Endothelial cell (in vitro differentiated cells): Measurements from ENCODE around the gene GOLT1A. TPM values are rescaled to one million over a fixed set of nuclear protein-coding genes. Genes with fewer than 3 reads are reported as not detected.
A peak's percentile ranks its signal among the peaks of the same experiment; 100 is the strongest.

Experiments
- DNase-seq: peaks from one replicate; pipeline ENCODE4 v3.0.0; 2021; ENCODE audit warnings: low spot score
- H3K27ac Mint-ChIP-seq: one replicate; pipeline ENCODE4 v1.8.0; 2021; ENCODE audit warnings: mixed read lengths, inconsistent platforms; ENCODE audit not compliant: unreplicated experiment
- H3K27me3 Mint-ChIP-seq: one replicate; pipeline ENCODE4 v1.8.0; 2021; ENCODE audit warnings: mild to moderate bottlenecking, moderate library complexity, mixed read lengths, inconsistent platforms; ENCODE audit not compliant: unreplicated experiment
- H3K36me3 Mint-ChIP-seq: one replicate; pipeline ENCODE4 v1.8.0; 2021; ENCODE audit warnings: mild to moderate bottlenecking, low read depth, mixed read lengths, inconsistent platforms; ENCODE audit not compliant: unreplicated experiment
- H3K4me1 Mint-ChIP-seq: one replicate; pipeline ENCODE4 v1.8.0; 2021; ENCODE audit warnings: mild to moderate bottlenecking, mixed read lengths, inconsistent platforms; ENCODE audit not compliant: unreplicated experiment
- H3K4me3 Mint-ChIP-seq: one replicate; pipeline ENCODE4 v1.8.0; 2021; ENCODE audit warnings: mild to moderate bottlenecking, mixed read lengths, inconsistent platforms; ENCODE audit not compliant: unreplicated experiment
- H3K9me3 Mint-ChIP-seq: one replicate; pipeline ENCODE4 v1.8.0; 2021; ENCODE audit warnings: mixed read lengths, inconsistent platforms; ENCODE audit not compliant: unreplicated experiment
- CTCF ChIP-seq: fragments of 200-600 bp; sonication (generic); IDR thresholded peaks from one replicate; pipeline ENCODE4 v1.5.0; 2021; ENCODE audit warnings: antibody characterized with exemption; ENCODE audit not compliant: unreplicated experiment
- total RNA-seq: library from RNA; stranded (reverse); fragmentation: NEBNext Ultra II Directional; extraction: Animal tissue kit (Norgen Biotek cat#: 25700); gene quantifications from one replicate; pipeline ENCODE4 v1.2.1, GENCODE V29; 2021; ENCODE audit not compliant: unreplicated experiment

The GOLT1A gene
- total RNA-seq, 1 donor from 2014 or later = 0.51 TPM

- Mint-ChIP-seq H3K36me3 (no peaks in the 10 kb centered on the region), H3K9me3 (no peaks in the 10 kb centered on the region)
Observed at GRCh38 chr1:204216880-204217647, 3.3 kb upstream of the GOLT1A start.

GRCh38 chr1:204216236-204216635 is 2.4 kb upstream of the GOLT1A start:
- Mint-ChIP-seq H3K36me3 (no peaks in the 10 kb centered on the region), H3K9me3 (no peaks in the 10 kb centered on the region), H3K27ac (no peak overlapping the region), H3K4me3 (no peak overlapping the region), H3K27me3 (peaks cover 1% of the 10 kb centered on the region), H3K4me1 (peaks cover 6% of the 10 kb centered on the region)
- no peak for DNase-seq
- no peak for TF ChIP-seq CTCF

More at GRCh38 chr1:204216880-204217647, 3.3 kb upstream of the GOLT1A start:
- no peak for DNase-seq
- Mint-ChIP-seq H3K4me3 (no peak overlapping the region), H3K27ac (no peak overlapping the region), H3K4me1 (peaks cover 6% of the 10 kb centered on the region), H3K27me3 (peaks cover 1% of the 10 kb centered on the region)
- TF ChIP-seq CTCF = no peak

GRCh38 chr1:204212715-204213114 is 1.1 kb downstream of the GOLT1A start:
- Mint-ChIP-seq H3K4me3 (no peak overlapping the region), H3K36me3 (no peaks in the 10 kb centered on the region), H3K27me3 (peaks cover 3% of the 10 kb centered on the region), H3K9me3 (no peaks in the 10 kb centered on the region), H3K4me1 (peaks cover 4% of the 10 kb centered on the region), H3K27ac (no peak overlapping the region)
- no peak for TF ChIP-seq CTCF
- no peak for DNase-seq

- Mint-ChIP-seq H3K4me3 (no peak overlapping the region), H3K9me3 (no peaks in the 10 kb centered on the region), H3K4me1 (peaks cover 6% of the 10 kb centered on the region), H3K27me3 (peaks cover 3% of the 10 kb centered on the region), H3K36me3 (no peaks in the 10 kb centered on the region), H3K27ac (no peak overlapping the region)
- TF ChIP-seq CTCF = no peak
- no peak for DNase-seq
Observed at GRCh38 chr1:204211046-204211445, 2.7 kb downstream of the GOLT1A start.

- peaks cover 5% of the 10 kb centered on the region for H3K4me1 Mint-ChIP-seq
- H3K9me3 Mint-ChIP-seq = no peaks in the 10 kb centered on the region
- peaks cover 6% of the 10 kb centered on the region for H3K27me3 Mint-ChIP-seq
- TF ChIP-seq CTCF = peak; percentile 93
- no peak overlapping the region for H3K4me3 Mint-ChIP-seq
- H3K36me3 Mint-ChIP-seq = no peaks in the 10 kb centered on the region
- DNase-seq = peak; percentile 86
- H3K27ac Mint-ChIP-seq = no peak overlapping the region
Observed at GRCh38 chr1:204207136-204207616, 6.6 kb downstream of the GOLT1A start.
